Measurements from ENCODE around the gene SLC26A8.
"Not testable (repeated sequence)": the region's sequence is repeated elsewhere in the genome, so short reads cannot be mapped to it uniquely, and the experiment has no call there.

Gene SLC26A8

GRCh38 chr6:35935469-35935868 lies 89.0 kb downstream of the SLC26A8 start:
- Mint-ChIP-seq H3K4me1 (peaks cover 6% of the 10 kb centered on the region), H3K4me3 (no peak overlapping the region), H3K9me3 (peaks cover 13% of the 10 kb centered on the region), H3K36me3 (ENCODE audit: low read depth) (no peaks in the 10 kb centered on the region), H3K27me3 (ENCODE audit: low read depth) (peaks cover 26% of the 10 kb centered on the region), H3K27ac (no peak overlapping the region)
- no peak for TF ChIP-seq CTCF (IDR thresholded peaks at IDR 0.05; ENCODE audit: unreplicated experiment in 3 of 3)

- no peak overlapping the region for H3K27ac Mint-ChIP-seq
- peaks cover 35% of the 10 kb centered on the region for H3K27me3 Mint-ChIP-seq (ENCODE audit: low read depth)
- no peaks in the 10 kb centered on the region for H3K36me3 Mint-ChIP-seq (ENCODE audit: low read depth)
- no peak for TF ChIP-seq CTCF (IDR thresholded peaks at IDR 0.05; ENCODE audit: unreplicated experiment in 3 of 3)
- peaks cover 6% of the 10 kb centered on the region for H3K4me1 Mint-ChIP-seq
- H3K9me3 Mint-ChIP-seq = peaks cover 5% of the 10 kb centered on the region
- H3K4me3 Mint-ChIP-seq = no peak overlapping the region
Observed at GRCh38 chr6:35933844-35934243, 90.6 kb downstream of the SLC26A8 start.

DNA sequence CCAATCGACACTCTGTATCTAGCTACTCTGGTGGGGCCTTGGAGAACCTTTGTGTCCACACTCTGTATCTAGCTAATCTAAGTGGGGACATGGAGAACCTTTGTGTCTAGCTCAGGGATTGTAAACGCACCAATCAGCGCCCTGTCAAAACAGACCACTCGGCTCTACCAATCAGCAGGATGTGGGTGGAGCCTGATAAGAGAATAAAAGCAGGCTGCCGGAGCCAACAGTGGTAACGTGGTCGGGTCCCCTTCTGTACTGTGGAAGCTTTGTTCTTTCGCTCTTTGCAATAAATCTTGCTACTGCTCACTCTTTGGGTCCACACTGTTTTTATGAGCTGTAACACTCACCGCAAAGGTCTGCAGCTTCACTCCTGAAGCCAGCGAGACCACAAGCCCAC lies 92.6 kb downstream of the SLC26A8 start:
- H3K9me3 Mint-ChIP-seq; H3K36me3 Mint-ChIP-seq (ENCODE audit: low read depth); H3K27ac Mint-ChIP-seq; H3K4me1 Mint-ChIP-seq: not testable (repeated sequence)
- peaks cover 39% of the 10 kb centered on the region for H3K27me3 Mint-ChIP-seq (ENCODE audit: low read depth)
- peak overlapping the region in 2 of 3 experiments; percentile 13 to 19 for H3K4me3 Mint-ChIP-seq

- Mint-ChIP-seq H3K4me3 (peak overlapping the region; percentile 40 to 60 (median 52)), H3K36me3 (ENCODE audit: low read depth) (no peaks in the 10 kb centered on the region), H3K27me3 (ENCODE audit: low read depth) (peaks cover 39% of the 10 kb centered on the region), H3K4me1 (peaks cover 6% of the 10 kb centered on the region), H3K27ac (no peak overlapping the region), H3K9me3 (no peaks in the 10 kb centered on the region)
- TF ChIP-seq CTCF (IDR thresholded peaks at IDR 0.05; ENCODE audit: unreplicated experiment in 3 of 3) = no peak
Observed at GRCh38 chr6:35931120-35931561, 93.3 kb downstream of the SLC26A8 start.

GRCh38 chr6:35929601-35930000 lies 94.8 kb downstream of the SLC26A8 start:
- Mint-ChIP-seq H3K27ac (no peak overlapping the region), H3K36me3 (ENCODE audit: low read depth) (no peaks in the 10 kb centered on the region), H3K4me3 (no peak overlapping the region)

DNA sequence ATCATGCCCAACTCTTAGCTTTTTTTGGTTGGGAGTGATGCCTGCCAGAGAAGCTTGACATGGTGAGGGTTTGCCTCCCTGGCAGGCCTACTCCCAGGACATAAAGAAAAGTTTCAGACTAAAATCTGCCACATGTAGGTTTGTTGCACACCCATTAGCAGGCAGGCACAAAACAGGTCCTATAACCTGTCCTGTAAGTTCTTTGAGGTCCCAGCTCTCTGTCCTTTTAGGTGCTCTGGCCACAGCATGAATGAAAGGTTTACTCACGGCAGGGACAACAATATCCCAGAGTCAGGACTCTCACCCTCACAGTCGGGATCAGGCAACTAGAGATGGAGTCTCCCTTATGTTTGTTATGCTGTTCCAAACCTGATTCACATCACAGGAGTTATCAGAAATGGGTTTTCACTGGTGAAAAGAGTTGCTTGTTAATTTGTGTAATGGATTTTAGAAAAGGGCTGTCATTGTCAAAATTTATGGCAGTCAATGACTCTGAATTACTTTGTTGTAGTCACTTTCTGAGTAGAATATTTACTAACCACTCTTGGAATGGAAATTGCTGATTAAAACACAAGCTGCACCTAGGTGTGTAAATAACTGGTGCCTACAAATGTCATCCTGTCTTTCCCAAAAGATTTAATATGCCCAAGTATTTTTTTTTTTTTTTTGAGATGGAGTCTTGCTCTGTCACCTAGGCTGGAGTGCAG lies 97.8 kb downstream of the SLC26A8 start:
- H3K4me1 Mint-ChIP-seq = peaks cover 11% of the 10 kb centered on the region
- no peaks in the 10 kb centered on the region for H3K9me3 Mint-ChIP-seq
- no peak for TF ChIP-seq CTCF (IDR thresholded peaks at IDR 0.05; ENCODE audit: unreplicated experiment in 3 of 3)
- H3K4me3 Mint-ChIP-seq = no peak overlapping the region
- H3K27ac Mint-ChIP-seq = no peak overlapping the region
- H3K27me3 Mint-ChIP-seq (ENCODE audit: low read depth) = peaks cover 22% of the 10 kb centered on the region
- H3K36me3 Mint-ChIP-seq (ENCODE audit: low read depth) = no peaks in the 10 kb centered on the region

More at GRCh38 chr6:35929601-35930000, 94.8 kb downstream of the SLC26A8 start:
- H3K9me3 Mint-ChIP-seq = no peaks in the 10 kb centered on the region
- TF ChIP-seq CTCF (IDR thresholded peaks at IDR 0.05; ENCODE audit: unreplicated experiment in 3 of 3) = no peak
- H3K27me3 Mint-ChIP-seq (ENCODE audit: low read depth) = peaks cover 37% of the 10 kb centered on the region
- peaks cover 6% of the 10 kb centered on the region for H3K4me1 Mint-ChIP-seq
